ENCODE measurements around the gene NXPH1.

DNA sequence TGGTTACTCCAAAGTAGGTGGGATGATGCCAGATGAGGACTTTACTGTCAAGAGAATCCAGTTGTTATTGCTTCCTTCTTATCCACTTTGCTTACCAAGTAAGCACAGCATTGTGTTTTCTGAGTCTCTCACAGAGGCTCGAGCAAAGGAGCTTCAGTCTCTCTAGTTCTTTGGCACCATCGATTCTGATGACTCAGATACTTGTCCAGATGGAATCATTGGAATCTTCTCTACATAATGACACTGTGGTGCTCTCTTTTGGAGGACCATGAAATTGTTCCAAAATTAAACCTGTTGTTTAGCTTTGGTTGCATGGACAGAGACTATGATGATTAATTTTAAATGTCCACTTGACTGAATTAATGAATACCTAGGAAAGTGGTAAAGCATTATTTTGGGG is 132.6 kb downstream of the NXPH1 start:
- TF ChIP-seq TEAD4 (IDR thresholded peaks at IDR 0.05; ENCODE audit: borderline replicate concordance, insufficient read depth) = no peak
- TF ChIP-seq EP300 (IDR thresholded peaks at IDR 0.05; ENCODE audit: borderline replicate concordance in 1 of 2, low read depth in 1 of 2, low read length in 1 of 2) = no peak
- TF ChIP-seq, protein P1, sequence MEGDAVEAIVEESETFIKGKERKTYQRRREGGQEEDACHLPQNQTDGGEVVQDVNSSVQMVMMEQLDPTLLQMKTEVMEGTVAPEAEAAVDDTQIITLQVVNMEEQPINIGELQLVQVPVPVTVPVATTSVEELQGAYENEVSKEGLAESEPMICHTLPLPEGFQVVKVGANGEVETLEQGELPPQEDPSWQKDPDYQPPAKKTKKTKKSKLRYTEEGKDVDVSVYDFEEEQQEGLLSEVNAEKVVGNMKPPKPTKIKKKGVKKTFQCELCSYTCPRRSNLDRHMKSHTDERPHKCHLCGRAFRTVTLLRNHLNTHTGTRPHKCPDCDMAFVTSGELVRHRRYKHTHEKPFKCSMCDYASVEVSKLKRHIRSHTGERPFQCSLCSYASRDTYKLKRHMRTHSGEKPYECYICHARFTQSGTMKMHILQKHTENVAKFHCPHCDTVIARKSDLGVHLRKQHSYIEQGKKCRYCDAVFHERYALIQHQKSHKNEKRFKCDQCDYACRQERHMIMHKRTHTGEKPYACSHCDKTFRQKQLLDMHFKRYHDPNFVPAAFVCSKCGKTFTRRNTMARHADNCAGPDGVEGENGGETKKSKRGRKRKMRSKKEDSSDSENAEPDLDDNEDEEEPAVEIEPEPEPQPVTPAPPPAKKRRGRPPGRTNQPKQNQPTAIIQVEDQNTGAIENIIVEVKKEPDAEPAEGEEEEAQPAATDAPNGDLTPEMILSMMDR (IDR thresholded peaks at IDR 0.05) = no peak
- no peak for TF ChIP-seq MXI1 (IDR thresholded peaks at IDR 0.05; ENCODE audit: low read depth, low read length)
- TF ChIP-seq POLR2AphosphoS5 (IDR thresholded peaks at IDR 0.05; ENCODE audit: low read depth, low read length) = no peak
- no peak for TF ChIP-seq RAD21 (IDR thresholded peaks at IDR 0.05; ENCODE audit: low read length)

All from SK-N-SH (cell line).